GM12875 (cell line): ENCODE data around the gene HS3ST4.

Source experiments
- H3K4me3 ChIP-seq: one replicate; pipeline ENCODE4 v1.5.1; 2011; ENCODE audit warnings: low read depth, low read length, control low read depth
- TF ChIP-seq, protein P1 (sequence below): IDR thresholded peaks from 2 replicates; pipeline ENCODE4 v1.5.1; 2011; ENCODE audit warnings: low read depth, mild to moderate bottlenecking, control low read depth, inconsistent platforms, low read length, moderate library complexity, borderline replicate concordance; ENCODE audit not compliant: insufficient read depth

HS3ST4 gene

DNA sequence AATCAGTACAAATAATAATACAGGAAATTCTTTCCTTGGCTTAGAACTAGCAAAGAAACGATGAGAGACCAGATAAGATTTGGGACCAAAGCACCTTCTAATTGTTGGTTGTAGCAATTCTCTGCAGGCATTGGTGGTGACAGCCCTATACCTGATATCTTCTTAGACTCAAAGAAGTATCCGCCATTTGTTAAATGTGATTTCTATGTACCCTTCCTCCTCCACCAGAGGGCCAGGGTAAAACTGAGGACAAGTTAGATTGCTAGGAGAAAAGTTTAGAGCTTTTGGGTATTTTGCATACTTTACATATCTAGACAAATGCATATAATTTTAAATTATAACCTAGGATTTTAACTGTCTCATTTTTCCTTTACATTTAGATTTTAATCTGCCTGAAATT is 304.3 kb downstream of the HS3ST4 start:
- TF ChIP-seq, protein P1, sequence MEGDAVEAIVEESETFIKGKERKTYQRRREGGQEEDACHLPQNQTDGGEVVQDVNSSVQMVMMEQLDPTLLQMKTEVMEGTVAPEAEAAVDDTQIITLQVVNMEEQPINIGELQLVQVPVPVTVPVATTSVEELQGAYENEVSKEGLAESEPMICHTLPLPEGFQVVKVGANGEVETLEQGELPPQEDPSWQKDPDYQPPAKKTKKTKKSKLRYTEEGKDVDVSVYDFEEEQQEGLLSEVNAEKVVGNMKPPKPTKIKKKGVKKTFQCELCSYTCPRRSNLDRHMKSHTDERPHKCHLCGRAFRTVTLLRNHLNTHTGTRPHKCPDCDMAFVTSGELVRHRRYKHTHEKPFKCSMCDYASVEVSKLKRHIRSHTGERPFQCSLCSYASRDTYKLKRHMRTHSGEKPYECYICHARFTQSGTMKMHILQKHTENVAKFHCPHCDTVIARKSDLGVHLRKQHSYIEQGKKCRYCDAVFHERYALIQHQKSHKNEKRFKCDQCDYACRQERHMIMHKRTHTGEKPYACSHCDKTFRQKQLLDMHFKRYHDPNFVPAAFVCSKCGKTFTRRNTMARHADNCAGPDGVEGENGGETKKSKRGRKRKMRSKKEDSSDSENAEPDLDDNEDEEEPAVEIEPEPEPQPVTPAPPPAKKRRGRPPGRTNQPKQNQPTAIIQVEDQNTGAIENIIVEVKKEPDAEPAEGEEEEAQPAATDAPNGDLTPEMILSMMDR = no peak
- no peak overlapping the region for H3K4me3 ChIP-seq

DNA sequence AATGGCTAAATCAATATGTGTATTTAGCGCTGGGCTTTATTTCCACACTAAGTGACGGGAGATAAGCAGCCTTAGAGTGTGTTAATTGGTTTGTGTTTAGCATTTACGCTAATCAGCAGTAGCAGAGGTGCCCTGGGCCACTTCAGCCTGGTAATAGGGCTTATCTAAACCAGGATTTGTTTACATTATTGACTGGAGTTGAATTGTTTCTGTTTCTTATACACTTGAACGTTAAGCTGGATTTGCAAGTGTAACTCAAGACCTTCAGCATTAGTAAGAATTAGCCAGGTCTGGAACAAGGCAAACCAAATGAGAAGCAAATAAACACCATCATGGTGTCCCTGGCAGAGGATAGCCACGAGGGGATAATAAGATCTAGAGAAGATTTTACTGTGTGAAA is 313.6 kb downstream of the HS3ST4 start:
- H3K4me3 ChIP-seq = no peak overlapping the region
- TF ChIP-seq, protein P1 = no peak

DNA sequence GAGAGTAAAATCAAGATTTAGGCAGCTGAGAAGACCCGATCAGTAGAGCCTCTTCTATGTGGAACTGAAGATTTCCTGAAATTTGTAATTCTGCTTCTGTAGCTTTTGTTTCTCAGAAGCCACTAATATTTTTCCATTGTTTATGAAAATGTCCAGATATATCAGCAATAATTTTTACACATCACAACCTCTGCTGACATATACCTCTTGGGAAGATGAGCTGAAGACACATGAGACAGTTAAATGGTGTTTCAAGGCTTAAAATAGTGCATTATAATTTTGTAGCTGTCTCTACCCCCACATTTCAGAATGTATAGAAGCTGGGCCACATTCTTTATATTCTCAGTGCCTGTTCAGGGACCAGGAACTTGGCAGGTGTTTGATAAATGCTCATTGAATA is 320.6 kb downstream of the HS3ST4 start:
- no peak overlapping the region for H3K4me3 ChIP-seq

DNA sequence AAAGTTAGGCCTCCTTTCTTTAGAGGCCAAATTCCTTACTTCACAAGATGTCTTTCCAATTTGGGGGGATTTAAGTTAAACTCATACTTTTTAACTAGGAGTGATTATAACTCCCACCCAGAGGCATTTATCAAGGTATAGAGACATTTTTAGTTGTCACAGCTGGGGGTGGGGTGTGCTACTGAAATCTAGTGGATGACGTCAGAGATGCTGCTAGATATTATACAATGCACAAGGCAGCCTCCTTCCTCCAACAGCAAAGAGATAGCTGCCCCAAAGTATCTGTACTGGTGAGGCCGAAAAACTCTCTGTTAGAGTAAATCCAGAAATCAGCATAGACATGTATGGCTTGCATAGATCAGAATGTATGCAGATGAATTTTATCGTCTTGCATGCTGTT is 324.0 kb downstream of the HS3ST4 start:
- no peak overlapping the region for H3K4me3 ChIP-seq
- TF ChIP-seq, protein P1 = no peak

More for the DNA sequence above, 320.6 kb downstream of the HS3ST4 start:
- TF ChIP-seq, protein P1 = no peak

DNA sequence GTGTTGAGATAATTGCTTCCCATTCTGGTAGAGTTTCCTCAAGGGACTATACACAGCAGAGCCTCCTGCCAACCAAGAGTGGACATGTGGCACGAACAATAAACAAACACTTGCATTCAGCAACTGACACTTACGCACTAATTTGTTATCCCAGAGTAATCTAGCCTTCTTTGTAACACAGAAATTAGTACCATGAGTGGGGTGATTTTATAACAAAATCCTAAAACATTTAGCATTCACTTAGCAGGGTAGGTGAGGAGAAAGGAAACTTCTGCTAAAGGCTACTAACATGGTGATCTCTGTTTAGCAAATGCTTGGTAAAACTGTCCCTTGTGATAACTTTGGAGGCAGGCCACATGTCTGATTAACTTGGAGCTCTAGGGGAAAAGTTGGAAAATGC is 325.2 kb downstream of the HS3ST4 start:
- TF ChIP-seq, protein P1 = no peak
- no peak overlapping the region for H3K4me3 ChIP-seq

DNA sequence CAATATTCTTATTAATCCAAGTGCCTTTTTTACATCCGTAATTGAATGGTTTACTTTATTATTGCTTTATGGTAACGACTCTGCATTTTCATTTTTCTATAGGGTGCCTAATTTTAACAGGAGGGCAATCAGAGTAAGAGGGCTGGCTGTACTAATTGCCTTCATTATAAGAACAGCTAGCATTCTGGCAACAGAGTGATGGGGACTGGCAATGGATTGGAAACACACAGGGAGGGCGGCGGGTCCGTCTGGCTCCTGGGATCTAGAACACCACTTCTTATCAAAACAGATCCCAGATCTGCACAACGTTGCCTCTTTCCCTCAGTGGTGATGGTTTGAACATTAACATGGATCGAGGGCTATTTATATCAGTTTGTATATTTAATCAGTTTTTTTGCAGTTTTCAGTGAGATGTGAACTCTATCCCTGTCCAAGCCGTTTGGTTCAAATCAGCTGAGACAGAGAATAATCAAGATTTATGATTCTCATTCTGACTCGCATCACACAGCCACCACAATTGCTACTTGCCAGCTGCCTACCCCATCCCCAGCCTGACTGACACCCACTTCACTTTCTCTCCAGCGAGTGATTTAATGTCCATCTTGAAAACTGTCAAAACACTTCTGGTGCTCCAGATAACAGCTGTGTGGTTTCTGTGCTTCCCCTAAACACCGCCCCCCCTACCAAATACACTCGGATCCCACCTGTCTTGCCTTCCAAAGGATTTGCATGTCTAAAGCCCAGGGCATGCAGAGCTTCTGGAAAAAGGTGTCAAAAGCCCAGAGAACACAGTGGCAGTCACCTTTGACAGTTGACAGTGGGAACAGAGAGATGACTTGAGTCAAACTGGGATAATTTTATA is 327.9 kb downstream of the HS3ST4 start:
- TF ChIP-seq, protein P1 = no peak
- H3K4me3 ChIP-seq = no peak overlapping the region
